Inflammatory macrophage (primary cell): ENCODE results near the gene INPP4B.
"Not testable (repeated sequence)": the region's sequence is repeated elsewhere in the genome, so short reads cannot be mapped to it uniquely, and the experiment has no call there.

ENCODE experiments used
- DNase-seq, 2 donors: peaks; one replicate each; pipeline ENCODE4 v3.0.0-alpha.2; 2020 to 2022

Gene INPP4B

DNA sequence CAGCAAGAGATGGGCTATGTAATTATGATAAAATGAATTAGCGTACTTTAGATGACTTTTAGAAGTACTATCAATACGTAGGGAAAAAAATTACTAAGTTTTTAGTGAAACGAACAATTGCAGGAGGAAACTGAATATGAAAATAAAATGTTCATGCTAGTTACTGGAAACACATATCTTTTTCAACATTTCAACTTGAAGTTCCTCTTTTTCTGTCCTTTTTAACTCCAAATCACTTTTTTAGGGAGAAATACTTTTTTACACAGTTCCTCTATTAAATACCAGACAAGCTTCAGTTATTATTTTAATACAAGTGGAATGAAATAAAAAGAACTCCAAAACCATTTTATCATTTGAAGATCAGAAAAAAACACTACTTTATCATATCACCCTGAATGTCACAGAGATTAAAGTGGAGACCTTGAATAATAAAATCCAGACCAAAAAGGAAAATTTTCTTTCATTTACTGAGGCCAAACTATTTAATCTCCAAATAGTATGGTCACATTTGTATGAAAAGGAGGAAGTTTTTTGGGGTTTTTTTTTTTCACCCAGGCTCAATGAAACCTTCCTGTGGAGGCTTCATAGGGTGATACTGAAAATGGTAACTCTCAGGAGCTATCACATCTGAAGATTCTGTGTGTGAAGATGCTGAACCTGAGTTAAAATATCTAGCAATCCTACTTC lies 306.2 kb downstream of the INPP4B start:
- DNase-seq = peak in 1 of 2 donors; percentile 54

DNA sequence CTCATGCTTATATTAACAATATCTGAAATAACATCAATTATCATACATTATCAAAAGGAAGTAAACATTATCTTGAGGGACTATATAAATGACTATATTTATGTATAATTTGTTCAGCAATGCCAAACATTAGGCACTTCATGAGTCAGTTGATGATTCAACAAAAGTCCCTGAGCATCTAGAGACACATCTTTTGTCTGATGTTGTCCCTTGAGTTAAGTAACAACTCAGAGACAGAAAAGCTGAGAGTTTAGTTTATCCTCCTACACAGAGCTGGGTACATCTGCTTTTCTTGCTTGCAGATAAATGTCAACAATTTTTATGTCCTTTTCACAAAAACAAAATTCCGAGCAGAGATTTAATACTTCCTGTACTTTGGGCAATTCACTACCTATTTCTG lies 311.1 kb downstream of the INPP4B start:
- DNase-seq = peak; percentile 1 to 20

DNA sequence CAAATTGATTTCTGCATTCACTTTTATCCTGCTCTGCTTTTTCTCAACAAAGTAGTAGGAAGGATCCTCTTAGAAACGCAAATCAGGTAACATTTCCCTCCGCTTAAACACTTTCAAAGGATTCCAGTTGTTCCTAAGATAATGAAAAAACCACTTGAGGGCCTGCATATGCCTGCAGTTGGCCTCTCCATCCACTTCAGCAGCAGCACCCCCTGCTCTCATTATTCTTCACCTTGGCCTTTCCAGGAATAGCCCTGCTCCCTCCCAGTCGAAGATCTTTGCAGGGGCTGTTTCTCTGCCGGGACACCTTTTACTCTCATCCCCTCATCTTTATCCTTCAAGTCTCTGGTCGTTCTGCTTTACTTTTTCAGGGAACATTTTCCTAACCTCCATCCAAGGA lies 314.0 kb downstream of the INPP4B start:
- DNase-seq = no peak

DNA sequence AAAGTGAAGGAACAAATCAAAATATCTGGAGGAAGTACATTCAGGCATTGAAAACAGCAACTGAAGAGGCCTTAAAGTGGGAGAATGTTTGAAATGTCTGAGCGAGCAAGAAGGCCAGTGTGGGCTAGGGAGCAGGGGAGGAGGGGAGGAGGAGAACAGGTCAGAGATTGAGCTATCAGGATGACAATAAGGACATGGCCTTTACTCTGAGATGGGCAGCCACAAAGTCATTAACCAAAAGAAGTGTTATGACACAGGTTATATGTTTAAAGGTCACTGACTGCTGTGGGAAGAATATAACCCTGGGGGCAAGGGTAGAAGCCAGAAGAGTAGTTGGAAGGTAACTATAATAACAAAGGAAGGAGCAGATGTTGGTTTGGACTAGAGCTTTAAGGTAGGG lies 315.4 kb downstream of the INPP4B start:
- no peak for DNase-seq

DNA sequence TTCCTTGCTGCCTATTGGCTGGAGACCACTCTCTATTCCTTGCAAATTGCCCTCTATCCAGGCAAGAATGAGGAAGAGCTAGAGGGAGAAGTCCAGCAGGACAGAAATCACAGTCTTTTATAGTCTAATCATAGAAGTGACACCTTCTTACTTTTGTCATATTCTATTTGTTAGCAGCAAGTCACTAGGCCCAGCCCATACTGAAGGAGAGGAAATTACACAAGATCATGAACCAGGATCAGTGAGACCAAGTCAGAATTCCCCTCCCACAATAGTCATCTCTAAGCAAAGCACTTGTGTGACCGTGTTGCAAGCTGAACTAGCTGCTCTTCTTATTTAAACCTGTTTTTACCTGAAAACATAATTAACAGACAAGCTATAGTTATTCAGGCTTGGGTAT lies 317.7 kb downstream of the INPP4B start:
- DNase-seq = peak; percentile 21 to 31

DNA sequence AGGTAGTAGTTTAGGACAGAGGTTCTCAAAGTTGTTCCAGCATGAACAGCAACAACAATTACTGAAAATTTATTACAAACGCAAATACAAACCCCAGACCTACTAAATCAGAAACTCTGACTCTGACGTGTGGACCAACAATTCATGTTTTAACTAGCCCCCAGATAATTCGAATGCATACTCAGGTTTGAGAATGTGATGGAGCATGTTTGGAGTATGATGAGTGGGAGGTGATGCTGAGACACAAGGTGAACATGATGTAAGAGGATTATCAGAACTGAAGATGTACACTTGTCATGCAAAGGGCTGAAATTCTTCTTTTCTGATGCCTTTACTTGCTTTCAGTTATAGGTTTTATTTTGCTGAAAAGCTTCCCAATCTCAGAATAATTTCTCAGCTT lies 323.0 kb downstream of the INPP4B start:
- DNase-seq = no peak

DNA sequence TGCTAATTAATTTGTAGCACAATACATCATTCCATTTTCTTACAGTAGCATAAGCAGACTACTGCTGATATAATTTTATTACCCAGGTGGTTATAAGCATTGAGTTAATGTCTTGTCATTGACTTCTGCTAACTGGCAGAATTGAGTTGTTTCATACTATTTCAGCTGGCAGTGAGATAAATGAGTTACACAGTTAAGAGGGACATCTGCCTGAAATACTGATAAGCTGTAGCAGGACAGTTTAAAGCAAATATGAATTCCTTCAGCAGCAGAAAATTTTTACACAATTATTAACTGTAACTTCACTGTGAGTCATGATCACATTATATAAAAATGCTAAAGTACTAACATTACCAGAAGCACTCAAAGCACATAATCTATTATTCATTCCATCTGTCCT lies 326.8 kb downstream of the INPP4B start:
- no peak for DNase-seq

DNA sequence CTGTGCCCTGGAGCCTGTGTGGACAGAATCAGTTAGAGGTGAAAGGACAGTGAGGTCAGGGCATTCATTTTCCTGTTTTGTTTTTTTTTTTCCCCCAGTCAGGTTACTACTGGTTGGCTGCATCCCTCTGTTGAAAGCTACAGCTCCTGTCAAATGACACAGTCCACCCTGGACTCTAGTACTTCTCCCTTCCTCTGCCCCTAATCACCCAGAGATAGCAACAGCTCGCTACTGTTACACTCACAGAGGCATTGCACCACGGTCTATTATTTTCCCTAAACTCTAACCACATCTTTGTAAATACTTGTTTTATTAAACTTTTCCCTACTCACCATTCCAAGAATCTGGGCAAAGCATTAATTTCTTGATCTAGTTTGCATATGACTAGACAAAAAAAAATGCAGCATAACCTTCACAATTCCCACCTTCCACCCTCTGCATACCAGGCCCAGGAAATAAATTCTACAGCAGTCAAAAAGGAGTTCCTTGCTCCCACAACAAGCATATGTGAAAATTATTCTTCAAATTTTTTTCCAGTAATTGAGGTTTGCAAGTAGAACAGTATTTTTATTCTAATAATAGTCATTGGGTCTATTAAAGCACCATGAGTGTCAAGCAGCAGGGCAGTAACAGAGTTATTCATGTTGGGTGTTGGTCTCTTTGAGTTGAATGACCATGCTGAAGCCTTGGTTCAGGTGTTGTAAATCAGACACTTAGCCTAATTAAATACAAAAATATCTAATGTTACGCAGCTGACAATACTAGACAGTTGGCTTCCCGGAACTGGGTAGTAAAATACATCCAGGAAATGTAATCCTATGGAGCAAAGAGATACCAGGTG lies 329.2 kb downstream of the INPP4B start:
- no peak for DNase-seq

DNA sequence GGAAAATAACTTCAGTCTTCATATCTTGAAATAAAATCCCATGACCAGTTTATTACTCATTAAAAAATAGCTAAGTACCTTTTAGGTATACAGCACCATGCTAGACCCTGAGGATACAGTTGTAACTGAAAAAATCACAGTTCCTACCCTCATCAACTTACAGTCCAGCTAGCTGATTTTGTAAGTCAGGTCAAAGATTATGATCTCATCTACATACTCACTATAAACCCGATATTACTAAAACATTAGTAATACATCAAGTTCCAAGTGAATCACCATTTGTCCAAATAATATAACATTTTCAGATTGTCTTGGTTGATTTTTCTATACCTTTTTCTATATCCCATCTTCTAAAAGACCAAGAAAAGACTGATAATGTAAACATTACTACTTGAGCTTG lies 333.9 kb downstream of the INPP4B start:
- no peak for DNase-seq

DNA sequence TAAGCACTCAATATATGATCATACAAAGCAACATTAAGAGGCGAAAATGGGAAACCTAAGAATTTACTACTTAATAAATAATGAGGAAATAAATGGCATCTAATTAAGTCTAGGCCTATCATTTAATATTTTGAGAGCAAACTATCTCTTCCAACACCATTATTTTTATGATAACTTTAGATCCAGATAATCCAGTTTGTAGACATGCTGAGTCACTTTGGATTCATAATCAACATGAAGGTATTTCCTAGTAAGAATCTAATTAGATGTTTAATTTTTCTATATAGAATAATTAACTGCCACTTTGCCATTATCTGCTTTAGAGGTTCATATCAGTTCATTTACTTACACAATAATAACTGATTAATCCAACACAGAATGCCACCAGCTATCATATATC lies 336.2 kb downstream of the INPP4B start:
- DNase-seq = no peak

DNA sequence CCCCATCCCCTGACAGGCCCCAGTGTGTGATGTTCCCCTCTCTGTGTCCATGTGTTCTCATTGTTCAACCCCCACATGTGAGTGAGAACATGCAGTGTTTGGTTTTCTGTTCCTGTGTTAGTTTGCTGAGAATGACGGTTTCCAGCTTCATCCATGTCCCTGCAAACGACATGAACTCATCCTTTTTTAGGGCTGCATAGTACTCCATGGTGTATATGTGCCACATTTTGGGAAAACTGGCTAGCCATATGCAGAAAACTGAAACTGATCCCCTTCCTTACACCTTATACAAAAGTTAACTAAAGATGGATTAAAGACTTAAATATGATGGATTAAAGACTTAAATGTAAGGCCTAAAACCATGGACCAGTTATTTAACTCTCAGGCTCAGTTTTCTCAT lies 336.7 kb downstream of the INPP4B start:
- not testable (repeated sequence) for DNase-seq

DNA sequence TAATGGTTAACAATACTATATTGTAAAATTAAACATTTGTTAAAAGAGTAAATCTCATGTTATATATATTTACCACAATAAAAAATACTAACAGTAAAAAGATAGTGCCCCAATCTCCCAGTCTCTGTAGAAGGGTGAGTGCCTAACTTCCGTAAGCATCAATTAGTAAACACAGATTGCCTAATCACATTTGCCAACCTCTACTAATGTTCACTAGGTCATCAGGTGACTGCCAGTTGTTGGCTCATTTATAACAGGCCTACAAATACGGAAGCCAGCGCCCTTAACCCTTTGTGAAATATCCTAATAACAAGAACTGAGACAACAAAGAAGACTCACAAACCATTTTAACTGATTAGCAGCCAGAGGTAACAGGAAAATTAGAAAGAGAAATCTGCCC lies 345.1 kb downstream of the INPP4B start:
- peak; percentile 6 to 14 for DNase-seq

DNA sequence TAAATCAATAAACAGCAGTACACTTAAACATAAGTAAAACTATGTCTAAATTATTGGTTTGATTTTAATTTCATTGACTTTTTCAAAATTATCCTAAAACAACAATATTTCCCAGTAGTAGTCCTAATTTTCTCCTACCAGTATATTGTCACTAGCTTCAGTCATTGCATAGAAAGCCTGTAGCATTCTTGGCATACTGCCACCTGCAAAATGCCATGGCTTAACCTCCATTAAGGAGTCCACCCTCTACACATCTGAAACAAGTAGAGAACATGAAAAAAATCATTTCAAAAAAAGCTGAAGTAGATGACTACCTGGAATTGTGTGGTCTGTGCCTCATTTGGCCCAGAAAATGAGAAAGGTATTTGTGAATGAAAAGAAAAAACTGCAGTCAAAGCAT lies 348.5 kb downstream of the INPP4B start:
- DNase-seq = no peak

DNA sequence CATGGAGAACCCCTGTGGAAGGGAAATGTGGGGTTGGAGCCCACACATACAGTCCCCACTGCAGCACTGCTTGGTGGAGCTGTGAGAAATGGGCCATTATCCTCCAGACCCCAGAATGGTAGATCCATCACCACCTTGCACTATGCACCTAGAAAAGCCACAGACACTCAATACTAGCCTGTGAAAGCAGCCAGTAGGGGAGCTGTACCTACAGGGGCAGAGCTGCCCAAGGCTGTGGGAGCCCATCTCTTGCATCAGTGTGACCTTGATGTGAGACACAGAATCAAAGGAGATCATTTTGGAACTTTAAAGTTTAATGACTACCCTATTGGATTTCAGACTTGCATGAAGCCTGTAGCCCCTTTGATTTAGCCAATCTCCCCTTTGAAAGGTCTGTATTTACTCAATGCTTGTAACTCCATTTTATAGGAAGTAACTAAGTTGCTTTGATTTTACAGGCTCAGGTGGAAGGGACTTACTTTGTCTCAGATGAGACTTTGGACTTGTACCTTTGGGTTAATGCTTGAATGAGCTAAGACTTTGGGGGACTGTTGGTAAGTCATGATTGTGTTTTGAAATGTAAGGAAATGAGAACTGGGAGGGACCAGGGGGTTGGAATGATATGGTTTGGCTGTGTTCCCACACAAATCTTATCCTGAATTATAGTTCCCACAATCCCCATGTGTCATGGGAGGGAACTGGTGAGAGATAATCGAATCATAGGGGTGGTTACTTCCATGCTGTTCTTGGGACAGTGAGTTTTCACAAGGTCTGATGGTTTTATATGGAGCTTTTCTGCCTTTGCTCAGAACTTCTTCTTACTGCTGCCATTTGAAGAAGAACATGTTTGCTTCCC lies 352.6 kb downstream of the INPP4B start:
- DNase-seq = no peak

DNA sequence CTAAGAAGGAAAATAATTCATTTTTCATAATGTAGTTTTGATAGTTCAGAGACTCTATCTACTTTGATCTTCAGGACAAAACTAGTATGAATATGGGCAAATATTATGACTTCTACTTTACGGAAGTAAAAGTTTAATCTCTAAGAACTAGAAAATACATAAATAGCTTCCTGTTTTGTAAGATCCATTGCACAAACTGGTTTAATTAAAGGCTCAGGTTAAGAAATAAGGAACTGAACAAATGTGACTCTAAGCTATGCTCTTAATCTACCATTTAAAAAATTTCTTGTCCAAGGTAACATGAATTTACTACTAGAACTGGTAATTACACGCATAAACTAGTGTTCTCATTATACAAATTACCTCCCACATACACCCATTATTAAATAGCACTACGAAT lies 360.6 kb downstream of the INPP4B start:
- peak; percentile 16 to 86 for DNase-seq

DNA sequence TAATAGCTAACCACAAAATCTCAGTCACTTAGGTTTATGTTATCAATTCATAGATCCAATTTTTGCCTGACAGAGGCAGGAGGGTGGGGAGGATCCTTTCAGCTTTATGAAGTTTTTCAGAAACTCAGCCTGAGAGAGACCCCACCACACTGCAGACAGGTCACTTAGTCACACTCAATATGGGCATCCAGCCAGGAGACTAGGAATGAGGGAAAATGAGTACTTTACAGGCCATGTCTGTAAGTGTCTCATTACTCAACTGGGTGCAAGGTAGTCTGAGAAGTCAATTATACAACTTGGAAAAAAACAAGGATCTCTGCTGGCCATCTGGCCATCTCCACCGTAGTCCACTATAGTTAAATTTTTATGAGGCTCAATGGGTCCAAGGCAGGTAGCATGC lies 365.9 kb downstream of the INPP4B start:
- DNase-seq = no peak

DNA sequence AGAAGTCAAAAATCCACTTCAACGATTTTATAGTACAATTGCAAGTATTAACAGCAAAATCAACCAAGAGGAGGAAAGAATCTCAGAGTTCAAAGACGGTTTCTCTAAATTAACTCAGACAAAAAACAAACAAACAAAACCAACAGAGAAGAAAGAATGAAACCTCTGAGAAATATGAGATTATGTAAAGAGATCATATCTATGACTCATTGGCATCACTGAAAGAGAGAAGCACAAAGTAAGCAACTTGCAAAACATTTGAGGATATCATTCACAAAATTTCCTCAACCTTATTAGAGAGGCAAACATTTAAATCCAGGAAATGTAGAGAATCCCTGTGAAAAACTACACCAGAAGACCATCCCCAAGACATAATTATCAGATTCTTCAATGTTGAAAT lies 370.4 kb downstream of the INPP4B start:
- no peak for DNase-seq

DNA sequence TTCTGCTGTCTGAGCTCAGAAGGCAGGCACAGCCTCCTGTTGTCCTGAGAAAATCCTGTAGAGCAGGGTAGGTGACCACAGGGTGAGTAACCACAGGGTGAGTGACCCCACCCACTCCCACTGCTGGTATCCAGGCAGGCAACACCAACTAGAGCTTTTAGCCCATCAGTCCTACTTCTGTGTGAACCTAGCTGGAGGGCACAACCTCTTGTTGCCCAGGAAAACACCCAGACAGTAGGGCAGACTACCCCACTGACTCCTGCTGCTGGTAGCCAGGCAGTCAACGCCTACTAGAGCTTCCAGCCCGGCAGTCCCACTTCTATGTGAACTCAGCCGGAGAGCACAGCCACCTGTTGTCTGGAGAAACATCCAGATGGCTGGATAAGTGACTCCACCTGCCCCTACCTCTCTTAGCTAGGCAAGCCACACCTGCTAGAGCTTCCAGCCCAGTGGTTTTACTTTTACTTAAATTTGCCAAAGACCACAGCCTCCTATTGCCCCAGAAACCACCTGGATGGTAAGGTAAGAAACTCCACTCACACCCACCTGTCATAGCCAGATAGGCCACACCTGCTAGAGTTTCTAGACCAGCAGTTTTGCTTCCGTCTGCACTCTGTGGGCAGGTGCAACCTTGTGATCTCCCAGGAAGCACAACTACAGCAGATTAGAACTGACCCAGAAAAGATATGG lies 371.6 kb downstream of the INPP4B start:
- no peak for DNase-seq

DNA sequence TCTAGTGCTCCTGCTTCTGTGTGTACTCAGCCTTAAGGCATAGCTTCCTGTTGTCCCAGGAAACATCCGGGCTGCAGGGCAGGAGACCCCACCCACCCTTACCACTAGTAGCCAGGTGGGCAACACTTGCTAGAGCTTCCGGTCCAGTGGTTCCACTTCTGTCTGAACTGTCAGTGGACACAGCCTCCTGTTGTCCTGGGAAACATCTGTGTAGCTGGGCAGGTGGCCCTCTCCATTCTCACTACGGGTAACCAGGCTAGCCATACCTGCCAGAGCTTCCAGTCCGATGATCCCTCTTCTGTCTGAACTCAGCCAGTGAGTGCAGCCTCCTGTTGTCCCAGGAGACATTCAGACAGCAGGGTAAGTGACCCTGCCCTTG lies 372.2 kb downstream of the INPP4B start:
- DNase-seq = no peak

DNA sequence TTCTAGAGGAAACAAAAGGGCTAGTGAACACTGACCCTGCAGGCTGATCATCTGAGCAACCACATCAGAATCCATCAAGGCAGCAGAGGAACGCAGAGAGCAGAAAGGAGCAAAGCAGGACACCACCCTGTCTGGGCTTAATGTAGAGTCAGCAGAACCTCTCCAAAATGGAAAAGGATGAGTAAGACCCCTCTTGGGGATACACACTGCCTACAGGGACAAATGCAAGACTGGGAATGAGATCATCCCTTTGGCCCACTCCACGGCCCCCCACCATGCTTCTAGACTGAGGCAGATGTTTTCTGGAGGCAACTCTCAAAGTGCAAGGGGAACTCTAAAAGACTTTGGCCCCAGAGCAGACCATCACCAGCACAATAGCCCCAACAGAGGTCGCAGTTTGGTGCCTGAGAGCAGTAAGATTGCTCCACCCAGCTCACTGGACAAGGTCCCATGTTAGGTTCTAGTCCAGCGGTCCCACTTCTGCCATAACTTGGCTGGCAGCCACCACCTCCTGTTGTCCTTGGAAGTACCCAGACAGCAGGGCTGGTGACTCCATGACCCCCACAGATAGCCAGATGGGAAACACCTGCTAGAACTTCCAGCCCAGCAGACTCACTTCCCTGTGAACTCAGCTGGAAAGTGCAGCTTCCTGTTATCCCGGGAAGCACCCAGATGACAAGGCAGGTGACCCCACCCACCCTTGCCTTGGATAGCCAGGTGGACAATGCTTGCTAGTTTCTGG lies 372.7 kb downstream of the INPP4B start:
- DNase-seq = no peak

DNA sequence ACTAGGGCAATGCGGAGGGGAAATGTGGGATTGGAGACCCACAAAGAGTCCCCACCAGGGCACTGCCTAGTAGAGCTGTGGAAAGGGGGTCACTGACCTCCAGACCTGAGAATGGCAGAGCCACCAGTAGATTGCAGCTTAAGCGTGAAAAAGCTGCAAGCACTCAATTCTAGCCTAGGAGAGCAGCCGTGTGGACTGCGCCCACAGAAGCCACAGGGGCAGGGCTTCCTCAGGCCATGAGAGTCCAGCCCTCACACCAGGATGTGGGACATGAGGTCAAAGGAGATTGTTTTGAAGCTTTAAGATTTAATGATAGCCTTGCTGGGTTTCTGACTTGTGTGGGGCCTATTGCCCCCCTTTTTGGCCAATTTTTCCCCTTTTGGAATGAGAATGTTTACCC lies 379.0 kb downstream of the INPP4B start:
- DNase-seq = no peak

DNA sequence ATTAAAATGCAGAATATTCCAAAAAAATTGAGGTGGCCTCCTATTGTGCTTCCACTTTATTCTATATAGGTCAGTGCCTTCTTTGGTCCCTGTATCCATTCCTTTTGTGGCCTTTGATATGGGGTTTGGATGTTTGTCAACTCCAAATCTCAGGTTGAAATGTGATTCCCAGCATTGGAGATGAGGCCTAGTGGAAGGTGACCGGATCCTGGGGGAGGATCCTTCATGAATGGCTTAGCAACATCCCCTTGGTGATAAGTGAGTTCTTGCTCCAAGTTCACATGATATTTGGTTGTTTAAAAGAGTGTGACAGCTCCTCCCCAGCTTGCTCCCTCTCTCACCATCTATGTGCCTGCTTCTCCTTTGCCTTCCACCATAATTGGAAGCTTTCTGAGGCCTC lies 380.6 kb downstream of the INPP4B start:
- DNase-seq = no peak
